Effector memory CD8-positive, alpha-beta T cell (primary cell): ENCODE data around the gene WNK2.

Experiments used
- ATAC-seq: fragments of 150-1000 bp; cut with Tn5 transposase; replicated peaks from 2 replicates; pipeline ENCODE4 v1.10.0; 2021; ENCODE audit warnings: mild to moderate bottlenecking, moderate library complexity
- DNase-seq, 3 experiments: peaks; one replicate each; pipeline ENCODE4 v3.0.0; 2021
- H3K27ac Mint-ChIP-seq, 2 donors: one replicate each; pipeline ENCODE4 v1.8.0; 2022; ENCODE audit warnings: mild to moderate bottlenecking in 2 of 2, mixed read lengths in 2 of 2, moderate library complexity in 2 of 2
- H3K27me3 Mint-ChIP-seq, 2 donors: one replicate each; pipeline ENCODE4 v1.8.0; 2022; ENCODE audit warnings: mixed read lengths in 2 of 2
- H3K36me3 Mint-ChIP-seq: one replicate; pipeline ENCODE4 v1.8.0; 2022; ENCODE audit warnings: mild to moderate bottlenecking, moderate library complexity, mixed read lengths; ENCODE audit not compliant: insufficient read depth
- H3K4me1 Mint-ChIP-seq, 2 donors: one replicate each; pipeline ENCODE4 v1.8.0; 2022; ENCODE audit warnings: low read depth in 2 of 2, mixed read lengths in 2 of 2
- H3K4me3 Mint-ChIP-seq, 2 donors: one replicate each; pipeline ENCODE4 v1.8.0; 2022; ENCODE audit warnings: mild to moderate bottlenecking in 2 of 2, mixed read lengths in 2 of 2, moderate library complexity in 2 of 2
- H3K9me3 Mint-ChIP-seq, 2 donors: one replicate each; pipeline ENCODE4 v1.8.0; 2022; ENCODE audit warnings: mixed read lengths in 2 of 2

WNK2 gene

GRCh38 chr9:93290495-93291434 is 106.8 kb downstream of the WNK2 start:
- H3K4me3 Mint-ChIP-seq = no peak overlapping the region
- H3K36me3 Mint-ChIP-seq = no peaks in the 10 kb centered on the region
- DNase-seq = no peak
- H3K9me3 Mint-ChIP-seq = no peaks in the 10 kb centered on the region
- no peak overlapping the region for H3K27ac Mint-ChIP-seq
- no peak for ATAC-seq
- no peaks in the 10 kb centered on the region for H3K4me1 Mint-ChIP-seq
- H3K27me3 Mint-ChIP-seq = peaks cover 62 to 76% of the 10 kb centered on the region in 2 donors

- H3K4me1 Mint-ChIP-seq = no peaks in the 10 kb centered on the region
- H3K9me3 Mint-ChIP-seq = no peaks in the 10 kb centered on the region
- H3K27ac Mint-ChIP-seq = no peak overlapping the region
- peaks cover 53 to 66% of the 10 kb centered on the region in 2 donors for H3K27me3 Mint-ChIP-seq
- DNase-seq (no peak), ATAC-seq (no peak)
- no peak overlapping the region for H3K4me3 Mint-ChIP-seq
- no peaks in the 10 kb centered on the region for H3K36me3 Mint-ChIP-seq
Measured at GRCh38 chr9:93291536-93292287, 107.8 kb downstream of the WNK2 start.

GRCh38 chr9:93292288-93292615 is 108.3 kb downstream of the WNK2 start:
- no peak overlapping the region for H3K27ac Mint-ChIP-seq
- no peak overlapping the region for H3K4me3 Mint-ChIP-seq
- H3K9me3 Mint-ChIP-seq = no peaks in the 10 kb centered on the region
- peaks cover 47 to 66% of the 10 kb centered on the region in 2 donors for H3K27me3 Mint-ChIP-seq
- H3K4me1 Mint-ChIP-seq = peaks cover 2 to 3% of the 10 kb centered on the region in 2 donors
- no peaks in the 10 kb centered on the region for H3K36me3 Mint-ChIP-seq
- no peak for ATAC-seq
- no peak for DNase-seq

GRCh38 chr9:93292664-93293328 is 108.9 kb downstream of the WNK2 start:
- Mint-ChIP-seq H3K27me3 (peaks cover 43 to 66% of the 10 kb centered on the region in 2 donors), H3K9me3 (no peaks in the 10 kb centered on the region), H3K4me3 (no peak overlapping the region), H3K4me1 (peaks cover 3% of the 10 kb centered on the region in 2 donors), H3K27ac (no peak overlapping the region), H3K36me3 (no peaks in the 10 kb centered on the region)
- no peak for ATAC-seq
- DNase-seq = no peak

GRCh38 chr9:93294011-93294410 is 110.1 kb downstream of the WNK2 start:
- DNase-seq = no peak
- H3K27me3 Mint-ChIP-seq = peaks cover 36 to 65% of the 10 kb centered on the region in 2 donors
- ATAC-seq = no peak
- H3K27ac Mint-ChIP-seq = no peak overlapping the region
- H3K36me3 Mint-ChIP-seq = peaks cover 2% of the 10 kb centered on the region
- peaks cover 3 to 5% of the 10 kb centered on the region in 2 donors for H3K4me1 Mint-ChIP-seq
- no peak overlapping the region for H3K4me3 Mint-ChIP-seq
- H3K9me3 Mint-ChIP-seq = no peaks in the 10 kb centered on the region

GRCh38 chr9:93295031-93295430 is 111.1 kb downstream of the WNK2 start:
- Mint-ChIP-seq H3K4me1 (peaks cover 3 to 5% of the 10 kb centered on the region in 2 donors), H3K36me3 (peaks cover 2% of the 10 kb centered on the region), H3K27me3 (peaks cover 37 to 62% of the 10 kb centered on the region in 2 donors), H3K27ac (no peak overlapping the region), H3K9me3 (no peaks in the 10 kb centered on the region), H3K4me3 (no peak overlapping the region)
- DNase-seq (no peak), ATAC-seq (no peak)

- Mint-ChIP-seq H3K36me3 (peaks cover 2% of the 10 kb centered on the region), H3K4me3 (no peak overlapping the region), H3K4me1 (peaks cover 3 to 5% of the 10 kb centered on the region in 2 donors), H3K27ac (no peak overlapping the region), H3K27me3 (peaks cover 40 to 65% of the 10 kb centered on the region in 2 donors), H3K9me3 (no peaks in the 10 kb centered on the region)
- no peak for DNase-seq
- ATAC-seq = no peak
Measured at GRCh38 chr9:93295456-93296076, 111.6 kb downstream of the WNK2 start.

- ATAC-seq (no peak), DNase-seq (no peak)
- peak overlapping the region; percentile 3 to 16 for H3K27ac Mint-ChIP-seq
- peaks cover 3 to 5% of the 10 kb centered on the region in 2 donors for H3K4me1 Mint-ChIP-seq
- H3K36me3 Mint-ChIP-seq = peaks cover 2% of the 10 kb centered on the region
- H3K9me3 Mint-ChIP-seq = no peaks in the 10 kb centered on the region
- H3K27me3 Mint-ChIP-seq = peaks cover 31 to 63% of the 10 kb centered on the region in 2 donors
- no peak overlapping the region for H3K4me3 Mint-ChIP-seq
Measured at GRCh38 chr9:93296889-93297480, 113.0 kb downstream of the WNK2 start.

GRCh38 chr9:93297659-93298497 is 113.9 kb downstream of the WNK2 start:
- Mint-ChIP-seq H3K4me3 (no peak overlapping the region), H3K27me3 (peaks cover 29 to 64% of the 10 kb centered on the region in 2 donors), H3K27ac (peak overlapping the region in 1 of 2 donors; percentile 16), H3K9me3 (no peaks in the 10 kb centered on the region), H3K36me3 (peaks cover 2% of the 10 kb centered on the region), H3K4me1 (peaks cover 3 to 5% of the 10 kb centered on the region in 2 donors)
- no peak for DNase-seq
- no peak for ATAC-seq

GRCh38 chr9:93298498-93299417 is 114.8 kb downstream of the WNK2 start:
- DNase-seq (no peak), ATAC-seq (no peak)
- Mint-ChIP-seq H3K36me3 (peaks cover 2% of the 10 kb centered on the region), H3K9me3 (no peaks in the 10 kb centered on the region), H3K27me3 (peaks cover 25 to 58% of the 10 kb centered on the region in 2 donors), H3K4me1 (peaks cover 3 to 5% of the 10 kb centered on the region in 2 donors), H3K27ac (no peak overlapping the region), H3K4me3 (no peak overlapping the region)

- peaks cover 3 to 5% of the 10 kb centered on the region in 2 donors for H3K4me1 Mint-ChIP-seq
- ATAC-seq (no peak), DNase-seq (no peak)
- no peak overlapping the region for H3K4me3 Mint-ChIP-seq
- H3K27me3 Mint-ChIP-seq = peaks cover 17 to 50% of the 10 kb centered on the region in 2 donors
- H3K36me3 Mint-ChIP-seq = peaks cover 2% of the 10 kb centered on the region
- H3K27ac Mint-ChIP-seq = no peak overlapping the region
- H3K9me3 Mint-ChIP-seq = no peaks in the 10 kb centered on the region
Measured at GRCh38 chr9:93299418-93300174, 115.7 kb downstream of the WNK2 start.
